ENCODE results near the gene CCL15. TPM values are rescaled to one million over a fixed set of nuclear protein-coding genes. Genes with fewer than 3 reads are reported as not detected.

Gene CCL15
- total RNA-seq, 1 experiment from 2014 or later: 0.52 TPM

DNA sequence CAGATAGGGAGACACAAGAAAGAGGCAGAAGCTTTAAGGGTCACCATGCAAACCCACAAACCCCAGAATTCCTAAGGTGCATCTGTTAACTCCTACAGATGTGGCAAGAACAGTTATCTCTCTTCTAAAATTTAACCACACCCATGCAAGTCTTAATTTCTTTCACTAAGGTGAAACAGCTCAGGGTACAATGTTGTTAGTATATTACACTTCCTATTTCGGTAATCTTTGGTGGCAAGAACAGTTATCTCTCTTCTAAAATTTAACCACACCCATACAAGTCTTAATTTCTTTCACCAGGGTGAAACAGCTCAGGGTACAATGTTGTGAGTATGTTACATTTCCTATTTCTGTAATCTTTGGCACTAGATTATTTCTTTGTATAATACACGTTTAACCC lies 9.8 kb upstream of the CCL15 start:
- Mint-ChIP-seq H3K27ac (ENCODE audit: unreplicated experiment) (no peak overlapping the region), H3K9me3 (ENCODE audit: unreplicated experiment) (peaks cover 15% of the 10 kb centered on the region), H3K4me3 (ENCODE audit: unreplicated experiment) (no peak overlapping the region), H3K36me3 (ENCODE audit: insufficient read depth, unreplicated experiment) (no peaks in the 10 kb centered on the region), H3K4me1 (ENCODE audit: low read depth, unreplicated experiment) (no peaks in the 10 kb centered on the region), H3K27me3 (ENCODE audit: insufficient read depth, unreplicated experiment) (peaks cover 3% of the 10 kb centered on the region)
- no TSS peak for BruUV-seq (replicated peaks)
- H3K36me3 ChIP-seq (ENCODE audit: control insufficient read depth, insufficient read depth, low read length): no peaks in the 10 kb centered on the region
- TF ChIP-seq, protein P1, sequence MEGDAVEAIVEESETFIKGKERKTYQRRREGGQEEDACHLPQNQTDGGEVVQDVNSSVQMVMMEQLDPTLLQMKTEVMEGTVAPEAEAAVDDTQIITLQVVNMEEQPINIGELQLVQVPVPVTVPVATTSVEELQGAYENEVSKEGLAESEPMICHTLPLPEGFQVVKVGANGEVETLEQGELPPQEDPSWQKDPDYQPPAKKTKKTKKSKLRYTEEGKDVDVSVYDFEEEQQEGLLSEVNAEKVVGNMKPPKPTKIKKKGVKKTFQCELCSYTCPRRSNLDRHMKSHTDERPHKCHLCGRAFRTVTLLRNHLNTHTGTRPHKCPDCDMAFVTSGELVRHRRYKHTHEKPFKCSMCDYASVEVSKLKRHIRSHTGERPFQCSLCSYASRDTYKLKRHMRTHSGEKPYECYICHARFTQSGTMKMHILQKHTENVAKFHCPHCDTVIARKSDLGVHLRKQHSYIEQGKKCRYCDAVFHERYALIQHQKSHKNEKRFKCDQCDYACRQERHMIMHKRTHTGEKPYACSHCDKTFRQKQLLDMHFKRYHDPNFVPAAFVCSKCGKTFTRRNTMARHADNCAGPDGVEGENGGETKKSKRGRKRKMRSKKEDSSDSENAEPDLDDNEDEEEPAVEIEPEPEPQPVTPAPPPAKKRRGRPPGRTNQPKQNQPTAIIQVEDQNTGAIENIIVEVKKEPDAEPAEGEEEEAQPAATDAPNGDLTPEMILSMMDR (IDR thresholded peaks at IDR 0.05; ENCODE audit: insufficient read depth in 1 of 2, low read depth in 1 of 2, low read length in 1 of 2, severe bottlenecking in 1 of 2, unreplicated experiment in 1 of 2): no peak
- no peak for DNase-seq
- H3K4me1 ChIP-seq: 0 out of 2 replicates have a peak, but pooled peaks cover 2% of the 10 kb centered on the region
- intact Hi-C loops (cut with micrococcal nuclease; ENCODE audit: unreplicated experiment): no loop called here
- ChIA-PET CTCF (no interaction called here), POLR2A (no interaction called here)
- no peaks in the 10 kb centered on the region; the same call in 1 of the 2 replicates for H3K27me3 ChIP-seq (replicated peaks; ENCODE audit: control insufficient read depth, insufficient read depth, low read length)
- H3K4me3 ChIP-seq (ENCODE audit: low read depth, low read length): no peak overlapping the region
- peaks cover 4% of the 10 kb centered on the region; the same call in 1 of the 2 replicates for H3K9me3 ChIP-seq

DNA sequence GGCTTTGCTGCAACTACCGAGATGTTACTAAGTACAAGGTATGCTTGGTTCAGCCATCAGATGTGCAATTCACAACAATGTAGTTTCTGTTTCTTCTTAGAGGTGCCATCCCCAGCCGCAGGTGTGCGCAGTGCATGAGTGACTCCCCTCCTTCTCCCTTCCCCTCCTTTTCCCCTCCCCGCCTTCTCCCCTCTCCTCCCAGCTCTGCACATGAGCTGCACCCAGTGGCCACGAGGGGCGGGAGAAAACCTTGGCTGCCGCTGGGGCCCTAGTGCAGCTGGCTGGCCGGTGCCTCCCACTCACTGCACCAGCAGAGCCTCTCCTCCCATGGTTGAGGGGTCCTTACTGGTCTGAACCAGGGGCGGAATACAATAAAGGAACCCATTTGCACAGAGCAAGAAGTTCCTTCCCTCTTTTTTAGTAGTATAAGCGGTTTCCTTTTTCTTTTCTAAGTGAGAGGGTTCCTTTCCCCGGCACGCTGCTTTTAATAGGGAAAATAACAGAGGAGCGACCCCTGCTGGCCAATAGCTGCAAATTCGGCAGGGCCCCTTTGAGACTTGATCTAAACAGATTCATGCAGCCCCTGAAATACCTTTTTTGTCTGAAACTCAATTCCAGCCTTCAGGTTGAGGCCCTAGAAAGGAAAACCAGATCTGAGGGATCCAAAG lies 7.8 kb upstream of the CCL15 start:
- Histone ChIP-seq H3K27me3 (replicated peaks; ENCODE audit: control insufficient read depth, insufficient read depth, low read length) (no peaks in the 10 kb centered on the region; the same call in 1 of the 2 replicates), H3K36me3 (ENCODE audit: control insufficient read depth, insufficient read depth, low read length) (no peaks in the 10 kb centered on the region), H3K4me3 (ENCODE audit: low read depth, low read length) (no peak overlapping the region), H3K4me1 (0 out of 2 replicates have a peak, but pooled peaks cover 2% of the 10 kb centered on the region), H3K9me3 (peaks cover 4% of the 10 kb centered on the region; the same call in 1 of the 2 replicates)
- peak in 1 of 2 experiments; percentile 39 for DNase-seq
- intact Hi-C loops (cut with micrococcal nuclease; ENCODE audit: unreplicated experiment): loop anchor here (1.0 kb wide), 1 partner anchor 40 kb away; no protein-coding TSS in a partner anchor
- CTCF ChIA-PET: interaction anchor here (0.6 to 2.4 kb wide), 4 partner anchors 20 to 1041 kb away, joined by 3 to 12 read pairs (median 6); no protein-coding TSS in a partner anchor
- TF ChIP-seq, protein P1 (IDR thresholded peaks at IDR 0.05; ENCODE audit: insufficient read depth in 1 of 2, low read depth in 1 of 2, low read length in 1 of 2, severe bottlenecking in 1 of 2, unreplicated experiment in 1 of 2): peak; percentile 32 to 71
- H3K36me3 Mint-ChIP-seq (ENCODE audit: insufficient read depth, unreplicated experiment): no peaks in the 10 kb centered on the region
- no peak overlapping the region for H3K27ac Mint-ChIP-seq (ENCODE audit: unreplicated experiment)
- peaks cover 3% of the 10 kb centered on the region for H3K27me3 Mint-ChIP-seq (ENCODE audit: insufficient read depth, unreplicated experiment)
- no TSS peak for BruUV-seq (replicated peaks)
- no peak overlapping the region for H3K4me3 Mint-ChIP-seq (ENCODE audit: unreplicated experiment)
- no peaks in the 10 kb centered on the region for H3K4me1 Mint-ChIP-seq (ENCODE audit: low read depth, unreplicated experiment)
- peaks cover 15% of the 10 kb centered on the region for H3K9me3 Mint-ChIP-seq (ENCODE audit: unreplicated experiment)
- POLR2A ChIA-PET: interaction anchor here (0.6 kb wide), 1 partner anchor 228 kb away, joined by 3 read pairs; no protein-coding TSS in a partner anchor

DNA sequence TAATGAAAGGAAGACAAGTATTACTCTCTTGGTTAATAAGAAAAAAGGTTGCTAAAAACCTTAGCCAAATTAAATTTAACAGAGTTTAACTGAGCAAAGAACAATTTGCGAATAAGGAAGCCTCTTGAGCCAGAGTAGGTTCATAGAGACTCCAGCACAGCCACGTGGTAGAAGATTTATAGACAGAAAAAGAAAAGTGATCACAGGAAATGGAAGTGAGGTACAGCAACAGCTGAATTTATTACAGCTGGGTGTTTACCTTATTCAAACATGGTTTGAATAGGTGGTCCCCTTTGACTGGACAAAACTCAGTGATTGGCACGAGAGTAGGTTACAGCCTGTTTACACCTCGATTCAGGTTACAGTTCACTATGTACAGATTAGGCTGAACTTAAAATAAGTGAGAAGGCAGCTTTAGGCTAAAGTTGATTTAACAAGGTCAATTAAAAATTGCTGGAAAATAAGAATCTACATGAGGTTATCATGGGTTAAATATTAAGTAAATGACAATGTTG lies 3.3 kb upstream of the CCL15 start:
- Mint-ChIP-seq H3K4me1 (ENCODE audit: low read depth, unreplicated experiment) (peaks cover 18% of the 10 kb centered on the region), H3K27ac (ENCODE audit: unreplicated experiment) (no peak overlapping the region), H3K36me3 (ENCODE audit: insufficient read depth, unreplicated experiment) (no peaks in the 10 kb centered on the region), H3K4me3 (ENCODE audit: unreplicated experiment) (no peak overlapping the region), H3K9me3 (ENCODE audit: unreplicated experiment) (peaks cover 15% of the 10 kb centered on the region), H3K27me3 (ENCODE audit: insufficient read depth, unreplicated experiment) (no peaks in the 10 kb centered on the region)
- ChIA-PET CTCF (interaction anchor here (0.6 kb wide), 1 partner anchor 215 kb away, joined by 4 read pairs; no protein-coding TSS in a partner anchor), POLR2A (no interaction called here)
- no TSS peak for BruUV-seq (replicated peaks)
- no peaks in the 10 kb centered on the region for H3K27me3 ChIP-seq (replicated peaks; ENCODE audit: control insufficient read depth, insufficient read depth, low read length)
- peaks cover 4% of the 10 kb centered on the region; the same call in 1 of the 2 replicates for H3K9me3 ChIP-seq
- H3K4me3 ChIP-seq (ENCODE audit: low read depth, low read length): no peak overlapping the region
- H3K4me1 ChIP-seq: peaks cover 24% of the 10 kb centered on the region
- TF ChIP-seq, protein P1 (IDR thresholded peaks at IDR 0.05; ENCODE audit: insufficient read depth in 1 of 2, low read depth in 1 of 2, low read length in 1 of 2, severe bottlenecking in 1 of 2, unreplicated experiment in 1 of 2): no peak
- no peak for DNase-seq
- no peaks in the 10 kb centered on the region for H3K36me3 ChIP-seq (ENCODE audit: control insufficient read depth, insufficient read depth, low read length)
- intact Hi-C loops (cut with micrococcal nuclease; ENCODE audit: unreplicated experiment): no loop called here

All from Caco-2 (cell line).